ENCODE data around the gene PAXX.
A peak's percentile ranks its signal among the peaks of the same experiment; 100 is the strongest.
"Not testable (repeated sequence)": the region's sequence is repeated elsewhere in the genome, so short reads cannot be mapped to it uniquely, and the experiment has no call there.

Gene PAXX

DNA sequence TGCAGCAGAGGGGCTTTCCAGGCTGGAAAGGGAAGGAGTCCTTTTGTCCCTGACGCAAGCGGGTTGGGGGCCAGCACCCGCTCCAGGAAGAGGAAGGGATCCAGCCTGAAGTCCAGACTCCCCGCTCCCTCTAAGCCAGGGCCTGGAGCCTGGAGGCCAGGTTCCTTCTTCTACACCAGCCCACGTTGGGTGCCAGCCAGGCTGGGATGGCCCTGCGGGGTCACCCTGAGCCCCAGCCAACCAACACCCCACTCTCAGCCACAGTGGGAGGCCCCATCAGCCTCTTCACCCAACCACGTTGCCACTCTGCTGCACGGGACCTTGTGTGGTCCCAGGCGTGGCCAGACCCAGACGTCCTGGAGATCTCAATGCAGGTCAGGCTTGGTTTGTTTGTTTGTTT, 40.6 kb downstream of the PAXX start:
- no peak for DNase-seq (ENCODE audit: low read depth)

DNA sequence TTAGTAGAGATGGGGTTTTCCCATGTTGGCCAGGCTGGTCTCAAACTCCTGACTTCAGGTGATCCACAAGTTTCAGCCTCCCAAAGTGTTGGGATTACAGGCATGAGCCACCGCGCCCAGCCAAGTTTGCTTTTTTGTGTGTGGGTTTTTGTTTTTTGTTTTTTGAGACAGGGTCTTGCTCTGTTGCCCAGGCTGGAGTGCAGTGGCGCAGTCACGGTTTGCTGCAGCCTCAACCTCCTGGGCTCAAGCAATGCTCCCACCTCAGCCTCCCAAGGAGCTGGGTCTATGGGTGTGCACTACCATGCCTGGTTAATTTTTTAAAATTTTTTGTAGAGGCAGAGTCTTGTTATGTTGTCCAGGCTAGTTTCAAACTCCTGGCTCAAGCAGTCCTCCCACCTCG, 41.3 kb downstream of the PAXX start:
- not testable (repeated sequence) for DNase-seq (ENCODE audit: low read depth)

DNA sequence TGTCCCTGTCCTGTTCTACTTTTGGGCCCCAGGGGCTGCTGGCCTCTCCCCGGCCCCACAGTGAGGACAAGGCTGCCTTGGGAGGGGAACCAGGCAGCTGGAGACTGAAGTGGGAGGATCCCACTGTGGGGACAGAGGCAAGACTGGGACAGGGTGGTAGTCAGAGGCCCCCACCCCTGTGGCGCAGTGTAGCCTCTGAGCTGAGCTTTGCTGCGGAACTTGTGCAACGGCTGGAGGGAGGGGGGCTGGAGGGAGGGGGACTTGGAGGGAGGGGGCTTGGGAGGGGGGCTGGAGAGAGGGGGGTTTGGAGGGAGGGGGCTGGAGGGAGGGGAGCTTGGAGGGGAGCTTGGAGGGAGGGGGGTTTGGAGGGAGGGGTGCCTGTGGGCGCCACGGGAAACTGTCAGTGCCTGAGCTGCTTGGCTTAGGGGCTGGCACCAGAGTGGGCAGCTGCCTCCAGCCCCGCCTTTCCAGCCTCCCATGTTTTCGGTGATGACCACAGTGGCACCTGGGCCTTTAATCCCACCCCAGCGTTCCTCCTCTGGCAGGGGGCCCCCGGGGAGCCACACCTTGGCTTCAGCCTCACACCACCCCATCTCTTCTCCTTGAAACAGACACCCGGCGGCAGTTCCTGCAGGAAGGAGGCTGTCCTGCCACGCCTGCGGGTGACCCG, 42.0 kb downstream of the PAXX start:
- no peak for DNase-seq (ENCODE audit: low read depth)

DNA sequence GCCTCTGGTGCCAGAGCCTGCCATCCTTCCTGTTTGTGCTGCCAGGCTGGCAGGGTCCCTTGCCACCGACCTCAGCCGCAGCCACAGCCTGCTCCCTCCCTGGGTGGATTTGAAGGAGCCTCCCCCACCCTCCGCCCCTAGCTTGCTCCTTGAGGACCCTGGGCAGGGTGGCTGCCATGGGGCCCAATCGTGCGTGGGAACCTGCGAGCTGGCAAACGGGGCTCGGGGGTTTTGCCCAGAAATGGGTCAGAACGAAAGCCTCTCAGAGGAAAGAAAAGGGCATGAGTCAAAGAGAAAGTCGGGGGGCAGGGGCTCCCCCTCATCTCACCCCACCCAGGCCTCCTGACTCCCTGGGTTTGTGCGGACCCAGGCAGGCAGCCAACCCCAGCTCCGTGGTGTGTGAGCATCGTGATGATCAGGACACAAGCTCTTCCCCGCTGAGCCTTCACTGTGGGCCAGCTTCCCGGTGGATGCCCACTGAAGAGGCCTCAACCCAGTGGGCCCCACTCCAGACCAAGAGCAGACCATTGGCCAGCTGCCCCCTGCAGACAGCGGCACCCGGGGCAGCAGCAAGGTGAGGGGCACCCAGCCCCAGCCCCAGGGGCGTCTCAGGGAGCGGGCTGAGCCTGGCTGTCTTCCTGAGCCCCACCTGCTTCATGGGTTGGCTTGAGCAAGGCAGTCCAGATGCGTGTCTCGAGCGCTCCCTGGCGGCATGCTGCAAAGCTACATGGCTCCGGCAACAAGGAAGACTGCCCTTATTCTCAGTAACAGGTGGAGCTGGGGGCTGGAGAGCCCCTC, 42.7 kb downstream of the PAXX start:
- peak; percentile 76 for DNase-seq (ENCODE audit: low read depth)

DNA sequence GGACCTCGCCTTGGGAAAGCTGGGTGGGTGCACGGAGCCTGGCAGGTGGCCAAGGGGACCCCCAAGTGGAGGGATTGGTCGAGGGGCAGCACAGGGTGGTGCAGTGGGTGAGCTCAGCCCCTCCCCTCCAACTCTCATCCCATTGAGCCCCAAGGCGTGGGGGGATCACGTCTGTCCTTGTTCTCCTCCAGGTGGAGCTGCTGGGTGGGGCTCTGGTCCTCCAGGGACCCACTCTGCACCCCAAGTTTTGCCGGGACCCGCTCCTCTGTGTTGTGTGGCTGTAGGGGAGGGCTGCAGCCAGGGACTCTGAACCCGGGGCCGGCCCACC, 43.2 kb downstream of the PAXX start:
- no peak for DNase-seq (ENCODE audit: low read depth)

DNA sequence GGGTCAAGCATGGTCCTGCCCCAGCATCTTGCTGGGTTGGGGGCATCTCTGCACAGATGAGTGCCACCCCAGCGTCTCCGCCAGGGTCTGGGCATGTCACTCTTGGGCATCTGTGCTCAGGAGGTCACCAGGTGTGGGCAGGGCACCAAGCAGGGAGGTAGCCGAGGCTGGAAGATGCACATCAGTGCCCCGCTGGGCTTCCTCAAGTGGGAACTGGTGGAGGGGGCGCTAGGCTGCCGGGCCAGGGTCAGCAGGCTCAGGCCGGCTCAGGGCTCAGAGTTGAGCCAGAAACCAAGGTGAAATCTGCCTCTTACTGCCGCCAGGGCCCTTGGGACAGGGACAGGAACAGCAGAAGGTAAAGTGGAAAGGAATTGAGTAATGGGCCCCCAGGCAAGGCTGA, 43.7 kb downstream of the PAXX start:
- DNase-seq (ENCODE audit: low read depth): no peak

DNA sequence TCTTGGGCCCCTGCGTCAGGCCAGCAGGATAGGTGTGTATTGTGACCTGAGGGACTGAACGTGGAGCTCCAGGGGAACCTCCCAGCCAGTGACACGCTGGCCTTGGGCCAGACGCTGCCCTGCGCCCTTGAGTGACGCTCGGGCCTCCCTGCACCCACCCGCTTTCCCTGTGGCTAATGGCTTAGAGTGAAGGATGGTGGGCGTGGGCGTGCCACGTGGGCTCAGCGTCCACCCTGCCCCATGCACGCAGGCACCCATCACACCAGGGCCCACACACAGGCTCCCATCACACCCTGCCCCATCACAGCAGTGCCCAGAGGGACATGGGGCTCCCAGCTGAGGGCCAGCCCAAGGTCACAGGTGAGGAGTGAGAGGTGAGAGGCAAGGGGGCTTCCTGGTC, 44.8 kb downstream of the PAXX start:
- no peak for DNase-seq (ENCODE audit: low read depth)

DNA sequence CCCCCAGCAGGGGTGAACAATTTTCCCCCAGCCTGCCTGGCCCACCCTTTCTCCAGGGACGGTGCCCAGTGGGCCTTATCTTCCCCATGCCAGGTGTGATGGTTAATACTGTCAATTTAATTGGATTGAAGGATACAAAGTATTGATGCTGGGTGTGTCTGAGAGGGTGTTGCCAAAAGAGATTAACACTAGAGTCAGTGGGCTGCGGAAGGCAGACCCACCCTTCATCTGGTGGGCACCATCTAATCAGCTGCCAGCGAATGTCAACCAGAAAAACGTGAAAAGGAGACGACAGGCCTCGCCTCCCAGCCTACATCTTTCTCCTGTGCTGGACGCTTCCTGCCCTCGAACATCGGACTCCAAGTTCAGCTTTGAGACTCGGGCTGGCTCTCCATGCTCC, 45.3 kb downstream of the PAXX start:
- DNase-seq (ENCODE audit: low read depth): no peak

DNA sequence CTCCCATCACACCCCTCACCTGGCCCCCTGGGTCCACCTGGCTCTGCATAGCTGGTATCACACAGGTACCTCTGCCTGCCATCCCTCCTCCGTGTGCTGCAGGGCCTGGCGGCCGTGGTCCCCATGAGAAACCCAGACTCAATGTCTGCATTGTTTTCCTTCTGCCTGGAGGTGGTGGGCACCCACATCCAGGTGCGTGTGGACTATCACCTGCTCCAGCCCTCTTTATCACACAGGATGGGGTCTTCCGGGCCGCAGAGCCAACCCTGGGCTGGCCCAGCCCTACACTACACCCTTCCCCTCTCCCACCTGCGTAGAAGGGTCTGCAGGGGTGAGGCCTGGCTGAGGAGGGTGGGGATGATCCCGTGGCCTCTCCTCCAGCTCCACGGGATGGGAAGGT, 46.7 kb downstream of the PAXX start:
- no peak for DNase-seq (ENCODE audit: low read depth)

DNA sequence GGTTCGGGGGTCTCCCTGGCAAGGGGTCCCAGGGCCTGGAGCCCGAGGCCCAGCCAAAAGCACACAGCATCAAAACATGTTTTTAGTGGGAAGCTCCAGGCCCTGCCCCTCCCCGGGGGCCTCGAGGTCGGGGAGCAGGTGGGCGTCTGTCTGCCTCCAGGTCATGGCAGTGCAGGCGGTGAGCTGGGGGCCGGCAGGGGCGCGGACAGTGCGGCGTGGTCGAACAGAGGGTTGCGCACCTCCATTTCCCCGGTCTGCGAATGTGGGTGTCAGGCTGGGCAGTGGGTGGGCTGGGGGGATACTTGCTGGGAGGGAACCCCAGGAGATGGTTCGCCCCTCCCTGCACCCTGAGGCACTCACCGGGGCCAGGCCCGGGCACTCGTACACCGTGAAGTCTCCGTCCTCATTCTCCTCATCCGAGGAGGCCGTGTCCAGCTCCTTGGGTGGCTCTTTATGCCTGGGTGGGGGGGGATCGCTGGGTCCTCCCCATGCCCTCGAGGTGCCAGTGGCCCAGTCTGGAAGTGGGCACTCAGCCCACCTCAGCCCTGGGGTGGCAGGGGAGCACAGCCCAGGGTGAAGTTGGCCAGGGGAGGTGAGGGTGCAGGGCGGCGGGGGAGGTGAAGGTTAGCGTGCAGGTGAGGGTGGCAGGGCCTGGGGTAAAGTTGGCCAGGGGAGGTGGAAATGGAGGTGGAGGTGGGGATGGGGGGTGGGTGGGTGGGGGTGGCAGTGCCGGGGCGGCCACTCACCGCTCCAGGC, 47.6 kb downstream of the PAXX start:
- DNase-seq (ENCODE audit: low read depth): no peak

DNA sequence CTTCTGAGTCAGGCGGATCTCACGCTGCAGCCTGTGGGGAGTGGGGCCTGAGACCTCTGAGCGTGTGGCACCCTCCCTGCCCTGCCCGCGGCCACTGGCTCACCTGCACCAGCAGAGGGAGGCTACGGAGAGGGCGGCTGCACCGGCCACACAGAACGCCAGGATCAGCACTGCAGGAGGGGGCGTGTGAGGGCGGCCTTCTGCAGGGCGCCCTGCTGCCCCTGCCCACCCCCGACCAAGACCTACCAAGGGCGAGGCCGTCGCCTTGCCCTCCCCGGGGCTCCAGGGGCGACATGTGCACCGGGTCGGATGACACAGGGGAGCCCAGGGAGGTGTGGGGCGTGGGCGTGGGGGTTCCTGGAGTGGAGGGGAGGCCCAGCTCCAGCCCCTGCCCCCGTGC, 48.3 kb downstream of the PAXX start:
- no peak for DNase-seq (ENCODE audit: low read depth)

DNA sequence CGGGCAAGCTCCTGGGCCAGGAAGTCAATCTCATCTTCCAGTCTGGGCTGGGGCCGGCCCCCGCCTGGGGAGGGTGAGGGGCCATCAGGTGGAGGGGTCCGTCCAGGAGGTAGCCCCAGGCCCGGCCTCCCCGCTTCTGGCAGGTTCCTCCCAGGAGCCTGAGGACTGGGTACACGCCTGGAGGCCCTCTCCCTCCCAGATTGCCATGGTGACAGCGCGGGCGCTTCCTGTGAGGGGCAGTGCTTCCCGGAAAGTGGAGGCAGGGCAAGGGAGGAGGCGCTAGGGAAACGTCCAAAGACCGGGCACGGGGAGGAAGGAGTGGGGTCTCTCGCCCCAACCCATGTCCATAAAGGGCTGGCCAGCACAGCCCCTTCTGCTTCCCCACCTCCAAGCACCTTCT, 48.9 kb downstream of the PAXX start:
- DNase-seq (ENCODE audit: low read depth): no peak

DNA sequence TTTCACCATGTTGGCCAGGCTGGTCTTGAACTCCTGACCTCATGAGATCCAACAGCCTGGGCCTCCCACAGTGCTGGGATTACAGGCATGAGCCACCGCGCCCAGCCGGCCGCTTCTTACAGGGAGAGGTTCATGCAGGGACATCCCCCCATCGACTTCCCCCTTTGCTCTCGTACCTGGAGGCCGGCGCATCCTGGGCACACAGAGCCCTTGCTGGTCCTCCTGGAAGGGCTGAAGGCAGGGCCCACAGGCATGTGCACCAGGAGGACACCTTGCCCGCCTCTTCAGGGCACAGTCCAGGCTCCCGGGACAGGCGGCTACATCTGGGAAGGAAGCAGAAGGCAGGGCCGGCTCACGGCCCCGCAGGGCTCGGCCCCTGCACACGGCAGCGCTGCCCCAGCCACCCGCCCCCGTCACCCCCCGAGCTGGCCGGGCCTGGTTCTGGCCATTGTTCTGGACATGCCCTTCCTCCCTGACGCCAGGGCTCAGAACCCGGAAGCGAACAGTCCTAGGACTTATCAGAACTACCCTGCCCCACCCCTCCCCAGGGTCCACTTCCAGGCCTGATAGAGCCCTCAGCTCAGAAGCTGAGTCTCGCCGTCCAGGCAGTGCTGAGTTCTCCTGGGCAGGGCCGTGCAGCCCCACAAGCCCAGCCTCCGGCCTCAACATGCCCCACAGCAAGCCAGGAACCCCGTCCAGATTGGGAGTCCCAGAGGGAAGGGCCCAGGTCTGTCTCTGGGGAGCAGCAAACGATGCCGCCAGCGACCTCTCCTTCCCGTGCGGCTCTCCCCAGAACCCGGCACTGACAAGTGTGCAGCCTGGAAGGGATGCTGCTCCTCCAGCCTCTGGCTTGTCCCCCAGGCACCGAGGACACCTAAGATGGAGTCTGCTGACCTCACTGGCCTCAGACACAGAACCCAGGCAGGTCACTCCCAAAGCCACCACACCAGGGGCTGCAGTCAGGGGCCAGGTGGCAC, 50.8 kb downstream of the PAXX start:
- no peak for DNase-seq (ENCODE audit: low read depth)
